Spleen (tissue), 11 donors: ENCODE measurements around the gene HS6ST2. TPM values are rescaled to one million over a fixed set of nuclear protein-coding genes. Genes with fewer than 3 reads are reported as not detected.

Experiments used
- DNase-seq: peaks from one replicate; pipeline ENCODE4 v3.0.0-alpha.2; 2020
- H3K27ac ChIP-seq, 8 donors: fragments of 200-600 bp; sonication (generic) in 7 of 8; 1 replicate in 4 of 8; 2 replicates in 4 of 8; pipeline versions ENCODE4 v1.5.0 to v1.8.0; 2016 to 2021; ENCODE audit warnings: inconsistent platforms in 4 of 8, mild to moderate bottlenecking in 4 of 8, moderate library complexity in 1 of 8
- H3K27me3 ChIP-seq, 7 donors: fragments of 200-600 bp; sonication (generic) in 6 of 7; replicated peaks in 1 of 7; 1 replicate in 4 of 7; 2 replicates in 3 of 7; pipeline versions ENCODE4 v1.5.0 to v1.8.0; 2016 to 2021; ENCODE audit warnings: inconsistent platforms in 3 of 7, mild to moderate bottlenecking in 1 of 7
- H3K36me3 ChIP-seq, 6 donors: fragments of 200-600 bp; sonication (generic) in 5 of 6; 1 replicate in 4 of 6; 2 replicates in 2 of 6; pipeline versions ENCODE4 v1.5.0 to v1.8.0; 2016 to 2021; ENCODE audit warnings: inconsistent platforms in 2 of 6
- H3K4me1 ChIP-seq, 6 donors: fragments of 200-600 bp; sonication (generic) in 5 of 6; 1 replicate in 3 of 6; 2 replicates in 3 of 6; pipeline versions ENCODE4 v1.5.0 to v1.8.0; 2016 to 2021; ENCODE audit warnings: inconsistent platforms in 3 of 6
- H3K4me3 ChIP-seq, 8 donors: fragments of 200-600 bp; sonication (generic) in 7 of 8; 1 replicate in 4 of 8; 2 replicates in 4 of 8; pipeline versions ENCODE4 v1.5.0 to v1.8.0; 2016 to 2021; ENCODE audit warnings: inconsistent platforms in 4 of 8, mild to moderate bottlenecking in 4 of 8, moderate library complexity in 2 of 8
- H3K9me3 ChIP-seq, 8 donors: fragments of 200-600 bp; sonication (generic) in 7 of 8; 1 replicate in 4 of 8; 2 replicates in 4 of 8; pipeline versions ENCODE4 v1.5.0 to v1.8.0; 2016 to 2021; ENCODE audit warnings: inconsistent platforms in 4 of 8
- CTCF ChIP-seq, 11 experiments: fragments of 200-600 bp in 7 of 11; fragments of 450-650 bp in 4 of 11; sonication (generic) in 4 of 11; IDR thresholded peaks in 8 of 11; conservative IDR thresholded peaks in 3 of 11; 1 replicate in 7 of 11; 2 replicates in 4 of 11; pipeline versions ENCODE4 v1.4.0 to v1.8.0; 2016 to 2021; ENCODE audit warnings: antibody characterized with exemption in 11 of 11, inconsistent platforms in 4 of 11, mild to moderate bottlenecking in 1 of 11
- POLR2A ChIP-seq, 3 donors: fragments of 450-650 bp; IDR thresholded peaks; one replicate each; pipeline ENCODE4 v1.5.1; 2017; ENCODE audit warnings: antibody characterized with exemption in 3 of 3, mild to moderate bottlenecking in 1 of 3
- POLR2AphosphoS5 ChIP-seq, 3 donors: sonication (generic); formaldehyde crosslinking; IDR thresholded peaks; one replicate each; pipeline ENCODE4 v1.5.1; 2017; ENCODE audit warnings: antibody characterized with exemption in 3 of 3
- WGBS, 5 donors: extraction: QIAGEN DNeasy Blood & Tissue Kit in 3 of 5; methylation state at CpG; one replicate each; pipeline versions ENCODE4 v1.1.5 to v1.1.7; 2013 to 2018; 5-methylcytosine and 5-hydroxymethylcytosine counted together
- intact Hi-C: fragments of 100-400 bp; cut with DNase I; formaldehyde crosslinking; loops from one replicate; pipeline ENCODE4 v1.15.0; 2023; ENCODE audit warnings: low total_unique reads
- polyA plus RNA-seq, 3 donors: library from polyadenylated mRNA; stranded (reverse); fragments of 200-250 nt; gene quantifications; one replicate each; pipeline ENCODE4 v1.2.1, GENCODE V29; 2013
- total RNA-seq, 7 donors: library from RNA; depleted of rRNA in 3 of 7; stranded (reverse); fragments of >200 nt in 3 of 7; fragmentation: NEBNext Ultra II Directional in 4 of 7; extraction: Animal tissue kit (Norgen Biotek cat#: 25700) in 4 of 7; gene quantifications; one replicate each; pipeline versions ENCODE4 v1.1.0 to v1.2.1, GENCODE V29; 2016 to 2021
- donor health status: healthy with polysubstance abuse.
- donor health status: DM: no; HTN: no; CAD: no; lungs with moderate emphysema.
- donor health status: DM: no; HTN: no; CAD: no.
- donor health status: Bipolar disorder and iron deficiency.
- donor health status: healthy.
- donor health status: DM: no; HTN: no; CAD: no.
- donor health status: DM: yes; HTN: yes; CAD: no.

The HS6ST2 gene
- total and polyA plus RNA-seq, 10 donors = 0.02 to 0.20 (median 0.09) TPM; not detected in 7

GRCh38 chrX:132795181-132795580 is 163.2 kb downstream of the HS6ST2 start:
- no peak for DNase-seq
- H3K36me3 ChIP-seq = no peaks in the 10 kb centered on the region
- WGBS, 5 donors = 78 to 88% (median 83%) methylated on average over 4 of the region's 4 CpGs
- TF ChIP-seq CTCF (IDR thresholded peaks at IDR 0.05 in 8 of 11, conservative IDR thresholded peaks at IDR 0.05 in 3 of 11) (no peak), POLR2A (IDR thresholded peaks at IDR 0.05) (no peak), POLR2AphosphoS5 (IDR thresholded peaks at IDR 0.05) (no peak)
- no peaks in the 10 kb centered on the region for H3K4me1 ChIP-seq
- intact Hi-C loops = no loop called here
- H3K27me3 ChIP-seq = no peaks in the 10 kb centered on the region
- no peak overlapping the region for H3K27ac ChIP-seq
- no peak overlapping the region for H3K4me3 ChIP-seq
- no peaks in the 10 kb centered on the region for H3K9me3 ChIP-seq

- TF ChIP-seq POLR2AphosphoS5 (IDR thresholded peaks at IDR 0.05) (no peak), POLR2A (IDR thresholded peaks at IDR 0.05) (no peak), CTCF (IDR thresholded peaks at IDR 0.05 in 8 of 11, conservative IDR thresholded peaks at IDR 0.05 in 3 of 11) (no peak)
- no peaks in the 10 kb centered on the region for H3K4me1 ChIP-seq
- intact Hi-C loops = no loop called here
- no peak overlapping the region for H3K4me3 ChIP-seq
- 46 to 92% (median 68%) methylated on average over 2 of the region's 2 CpGs for WGBS, 5 donors
- no peaks in the 10 kb centered on the region for H3K9me3 ChIP-seq
- no peaks in the 10 kb centered on the region for H3K27me3 ChIP-seq
- no peaks in the 10 kb centered on the region for H3K36me3 ChIP-seq
- no peak for DNase-seq
- H3K27ac ChIP-seq = no peak overlapping the region
These were observed 166.7 kb downstream of the HS6ST2 start for GRCh38 chrX:132791714-132792113.

DNA sequence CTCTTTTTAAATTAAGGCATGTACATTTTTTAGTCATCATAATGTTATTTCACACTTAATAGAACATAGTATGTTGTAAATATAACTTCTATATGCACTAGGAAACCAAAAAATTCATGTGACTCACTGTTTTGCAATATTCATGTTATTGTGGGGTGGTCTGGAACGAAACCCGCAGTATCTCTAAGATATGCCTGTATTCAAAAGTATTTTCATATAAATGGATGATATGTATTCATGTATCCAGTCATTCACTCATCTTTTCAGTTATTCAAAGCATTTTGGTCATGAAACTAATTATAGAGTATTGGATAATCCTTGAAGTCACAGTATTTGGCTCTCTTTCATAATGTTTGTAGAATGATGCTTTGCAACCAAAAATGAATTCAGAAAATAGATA is 168.1 kb downstream of the HS6ST2 start:
- Histone ChIP-seq H3K9me3 (no peaks in the 10 kb centered on the region), H3K36me3 (no peaks in the 10 kb centered on the region), H3K4me1 (no peaks in the 10 kb centered on the region), H3K4me3 (no peak overlapping the region), H3K27ac (no peak overlapping the region), H3K27me3 (no peaks in the 10 kb centered on the region)
- intact Hi-C loops = no loop called here
- no peak for DNase-seq
- no peak for TF ChIP-seq POLR2AphosphoS5 (IDR thresholded peaks at IDR 0.05)
- TF ChIP-seq POLR2A (IDR thresholded peaks at IDR 0.05) = no peak
- no peak for TF ChIP-seq CTCF (IDR thresholded peaks at IDR 0.05 in 8 of 11, conservative IDR thresholded peaks at IDR 0.05 in 3 of 11)
- WGBS, 5 donors = 75 to 90% (median 89%) methylated on average over 2 of the region's 2 CpGs

- 68 to 96% (median 92%) methylated on average over 1 of the region's 1 CpG for WGBS, 5 donors
- no peak overlapping the region for H3K4me3 ChIP-seq
- no peak for TF ChIP-seq POLR2AphosphoS5 (IDR thresholded peaks at IDR 0.05)
- TF ChIP-seq CTCF (IDR thresholded peaks at IDR 0.05 in 8 of 11, conservative IDR thresholded peaks at IDR 0.05 in 3 of 11) = no peak
- TF ChIP-seq POLR2A (IDR thresholded peaks at IDR 0.05) = no peak
- DNase-seq = no peak
- intact Hi-C loops = no loop called here
- no peaks in the 10 kb centered on the region for H3K36me3 ChIP-seq
- no peak overlapping the region for H3K27ac ChIP-seq
- no peaks in the 10 kb centered on the region for H3K9me3 ChIP-seq
- no peaks in the 10 kb centered on the region for H3K4me1 ChIP-seq
- H3K27me3 ChIP-seq = no peaks in the 10 kb centered on the region
These were observed 172.2 kb downstream of the HS6ST2 start for GRCh38 chrX:132786217-132786616.
